HepG2 (cell line): ENCODE data around the gene RNASE8. TPM values are rescaled to one million over a fixed set of nuclear protein-coding genes. Genes with fewer than 3 reads are reported as not detected.

Experiments used
- CBX5 ChIP-seq: sonication (generic); formaldehyde crosslinking; IDR thresholded peaks from 2 replicates; pipeline ENCODE4 v1.4.0; 2020; ENCODE audit warnings: missing genetic modification reagents, borderline replicate concordance
- CTCF ChIP-seq: sonication (generic); formaldehyde crosslinking; IDR thresholded peaks from 2 replicates; pipeline ENCODE4 v1.5.0; 2020; ENCODE audit warnings: mild to moderate bottlenecking, missing genetic modification reagents, moderate library complexity
- HHEX ChIP-seq: IDR thresholded peaks from 2 replicates; pipeline ENCODE4 v1.6.1; 2016; ENCODE audit warnings: control low read depth
- KLF12 ChIP-seq: sonication (generic); formaldehyde crosslinking; IDR thresholded peaks from 2 replicates; pipeline ENCODE4 v1.4.0; 2020; ENCODE audit warnings: missing genetic modification reagents, borderline replicate concordance
- KLF9 ChIP-seq: IDR thresholded peaks from 2 replicates; pipeline ENCODE4 v1.6.1; 2016; ENCODE audit warnings: low read depth
- KMT2A ChIP-seq: sonication (generic); formaldehyde crosslinking; IDR thresholded peaks from 2 replicates; pipeline ENCODE4 v1.4.0; 2020; ENCODE audit warnings: missing genetic modification reagents
- MAZ ChIP-seq, 2 experiments: sonication (generic) in 1 of 2; formaldehyde crosslinking in 1 of 2; IDR thresholded peaks; 2 replicates each; pipeline versions ENCODE4 v1.5.0 to v1.6.1; 2012 to 2020; ENCODE audit warnings: low read depth in 2 of 2, mild to moderate bottlenecking in 2 of 2, borderline replicate concordance in 1 of 2, improper control_type of control experiment in 1 of 2, low read length in 1 of 2, missing genetic modification reagents in 1 of 2, moderate library complexity in 1 of 2
- NCOA2 ChIP-seq: sonication (generic); formaldehyde crosslinking; IDR thresholded peaks from 2 replicates; pipeline ENCODE4 v1.8.0; 2022; ENCODE audit warnings: inconsistent platforms
- PCBP1 ChIP-seq: fragments of 200-400 bp; formaldehyde crosslinking; IDR thresholded peaks from 2 replicates; pipeline ENCODE4 v1.6.1; 2017; ENCODE audit warnings: mild to moderate bottlenecking, low read depth, low read length, borderline replicate concordance
- POLR2A ChIP-seq, 2 experiments: IDR thresholded peaks; 2 replicates each; pipeline ENCODE4 v1.6.1; 2011; ENCODE audit warnings: low read depth in 2 of 2, low read length in 2 of 2, mild to moderate bottlenecking in 1 of 2, moderate library complexity in 1 of 2; ENCODE audit not compliant: insufficient read depth in 1 of 2
- RXRA ChIP-seq: sonication (generic); formaldehyde crosslinking; IDR thresholded peaks from 2 replicates; pipeline ENCODE4 v1.5.1; 2020; ENCODE audit warnings: missing genetic modification reagents
- SMC3 ChIP-seq: IDR thresholded peaks from 2 replicates; pipeline ENCODE4 v1.6.1; 2011; ENCODE audit warnings: low read length, improper control_type of control experiment
- SOX5 ChIP-seq: IDR thresholded peaks from 2 replicates; pipeline ENCODE4 v1.6.1; 2016; ENCODE audit warnings: borderline replicate concordance
- TBX2 ChIP-seq: sonication (generic); formaldehyde crosslinking; IDR thresholded peaks from 2 replicates; pipeline ENCODE4 v1.5.0; 2020; ENCODE audit warnings: missing genetic modification reagents, mild to moderate bottlenecking, borderline replicate concordance
- TCF7 ChIP-seq: sonication (generic); IDR thresholded peaks from 2 replicates; pipeline ENCODE4 v1.6.1; 2016; ENCODE audit warnings: antibody characterized with exemption, low read depth
- TEAD3 ChIP-seq: optimal IDR thresholded peaks from 2 replicates; pipeline ENCODE3; 2016; ENCODE audit warnings: borderline replicate concordance
- ZNF124 ChIP-seq: sonication (generic); formaldehyde crosslinking; IDR thresholded peaks from 2 replicates; pipeline ENCODE4 v1.4.0; 2020; ENCODE audit warnings: missing genetic modification reagents
- ZNF598 ChIP-seq: sonication (generic); formaldehyde crosslinking; IDR thresholded peaks from 2 replicates; pipeline ENCODE4 v1.5.1; 2020; ENCODE audit warnings: mild to moderate bottlenecking, missing genetic modification reagents, borderline replicate concordance
- ZNF614 ChIP-seq: IDR thresholded peaks from 2 replicates; pipeline ENCODE4 v1.6.1; 2018; ENCODE audit warnings: missing biosample characterization, missing genetic modification reagents, inconsistent platforms, borderline replicate concordance
- ZNF724P ChIP-seq: sonication (generic); formaldehyde crosslinking; IDR thresholded peaks from 2 replicates; pipeline ENCODE4 v1.8.0; 2022; ENCODE audit warnings: missing genetic modification reagents, borderline replicate concordance
- ZNF800 ChIP-seq: sonication (generic); formaldehyde crosslinking; IDR thresholded peaks from 2 replicates; pipeline ENCODE4 v1.4.0; 2020; ENCODE audit warnings: missing genetic modification reagents
- ZNF883 ChIP-seq: sonication (generic); formaldehyde crosslinking; IDR thresholded peaks from 2 replicates; pipeline ENCODE4 v1.5.1; 2020; ENCODE audit warnings: mild to moderate bottlenecking, missing genetic modification reagents; ENCODE audit errors: not compliant biosample characterization
- ZSCAN21 ChIP-seq: sonication (generic); formaldehyde crosslinking; IDR thresholded peaks from 2 replicates; pipeline ENCODE4 v1.8.0; 2022; ENCODE audit warnings: mild to moderate bottlenecking, missing genetic modification reagents, moderate library complexity, borderline replicate concordance
- polyA plus RNA-seq, 8 experiments: library from polyadenylated mRNA; depleted of rRNA in 3 of 8; stranded (reverse) in 7 of 8; unstranded in 1 of 8; fragments of >200 nt; fragmentation: Illumina TruSeq in 4 of 8; extraction: Trizol in 4 of 8; gene quantifications; 2 replicates each; pipeline versions ENCODE4 v1.2.1 to v1.2.3, GENCODE V29; 2011 to 2016; ENCODE audit warnings: low read depth in 4 of 8, missing spikeins in 1 of 8, mixed read lengths in 1 of 8; ENCODE audit not compliant: insufficient read depth in 1 of 8
- total RNA-seq, 5 experiments: library from RNA; depleted of rRNA; stranded (reverse); fragments of >200 nt; fragmentation: Illumina TruSeq; extraction: Trizol; gene quantifications; 2 replicates each; pipeline ENCODE4 v1.2.3, GENCODE V29; 2016; ENCODE audit warnings: low read depth in 1 of 5
- TF ChIP-seq, protein P1 (sequence below): sonication (generic); formaldehyde crosslinking; IDR thresholded peaks from 2 replicates; pipeline ENCODE4 v1.4.0; 2020; ENCODE audit warnings: missing genetic modification reagents
- TF ChIP-seq, protein P2 (sequence below): sonication (generic); formaldehyde crosslinking; conservative IDR thresholded peaks from 2 replicates; pipeline ENCODE4 v1.8.0; 2022; ENCODE audit warnings: mild to moderate bottlenecking, moderate library complexity, missing genetic modification reagents

The RNASE8 gene
- total and polyA plus RNA-seq, 2 of the 13 experiments (the other 11 are each of a cell fraction or from before 2014, with no cell fraction given), result not detected

DNA sequence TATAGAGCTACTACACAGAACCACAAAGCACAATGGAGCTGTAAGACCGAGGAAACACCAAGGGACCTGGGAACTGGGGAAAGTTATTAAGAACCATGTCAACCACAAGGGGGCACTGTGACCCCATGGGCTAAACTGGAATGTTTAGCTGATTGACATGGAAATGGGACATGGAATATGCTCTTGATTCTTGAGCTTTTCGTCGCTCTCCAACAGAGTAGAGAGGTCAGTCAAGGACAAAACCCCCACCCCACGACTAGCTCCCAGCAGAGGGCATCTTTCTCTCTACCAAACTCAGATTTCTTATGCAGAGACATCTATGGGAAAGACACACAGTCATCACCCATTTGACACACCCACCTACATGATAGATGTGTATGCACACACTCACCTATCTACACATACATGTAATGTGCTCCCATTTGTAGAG lies 42.8 kb upstream of the RNASE8 start (continued):
- TF ChIP-seq RXRA (CRISPR knock-in tag) (peak; percentile 86; the same call in 1 of the 2 replicates), ZNF800 (CRISPR knock-in tag) (no peak), SOX5 (0 out of 2 replicates have a peak, but pooled peaks have one; percentile 21), KMT2A (no peak), ZSCAN21 (CRISPR knock-in tag) (0 out of 2 replicates have a peak, but pooled peaks have one; percentile 45), ZNF883 (no peak), HHEX (CRISPR knock-in tag) (peak; percentile 50; the same call in 1 of the 2 replicates), KLF12 (CRISPR knock-in tag) (no peak), ZNF124 (peak; percentile 92), ZNF598 (CRISPR knock-in tag) (no peak), TEAD3 (CRISPR knock-in tag) (peak; percentile 97), CTCF (CRISPR knock-in tag) (peak; percentile 99), PCBP1 (no peak), SMC3 (peak; percentile 100), ZNF724P (CRISPR knock-in tag) (0 out of 2 replicates have a peak, but pooled peaks have one; percentile 63), MAZ (IDR thresholded peaks at IDR 0.05; ENCODE audit: borderline replicate concordance, low read depth, low read length) (no peak), MAZ (CRISPR knock-in tag; IDR thresholded peaks at IDR 0.05; ENCODE audit: low read depth) (peak; percentile 42; the same call in 1 of the 2 replicates), POLR2A (IDR thresholded peaks at IDR 0.05; ENCODE audit: insufficient read depth in 1 of 2, low read depth in 2 of 2, low read length in 2 of 2) (0 out of 4 replicates have a peak, but pooled peaks of 1 of the 2 experiments have one; percentile 23), CBX5 (CRISPR knock-in tag) (peak; percentile 23; the same call in 1 of the 2 replicates), TBX2 (CRISPR knock-in tag) (0 out of 2 replicates have a peak, but pooled peaks have one; percentile 33), ZNF614 (peak; percentile 93), TCF7 (no peak), NCOA2 (peak; percentile 45; the same call in 1 of the 2 replicates), KLF9 (CRISPR knock-in tag) (peak; percentile 75; the same call in 1 of the 2 replicates)
- TF ChIP-seq, protein P1, sequence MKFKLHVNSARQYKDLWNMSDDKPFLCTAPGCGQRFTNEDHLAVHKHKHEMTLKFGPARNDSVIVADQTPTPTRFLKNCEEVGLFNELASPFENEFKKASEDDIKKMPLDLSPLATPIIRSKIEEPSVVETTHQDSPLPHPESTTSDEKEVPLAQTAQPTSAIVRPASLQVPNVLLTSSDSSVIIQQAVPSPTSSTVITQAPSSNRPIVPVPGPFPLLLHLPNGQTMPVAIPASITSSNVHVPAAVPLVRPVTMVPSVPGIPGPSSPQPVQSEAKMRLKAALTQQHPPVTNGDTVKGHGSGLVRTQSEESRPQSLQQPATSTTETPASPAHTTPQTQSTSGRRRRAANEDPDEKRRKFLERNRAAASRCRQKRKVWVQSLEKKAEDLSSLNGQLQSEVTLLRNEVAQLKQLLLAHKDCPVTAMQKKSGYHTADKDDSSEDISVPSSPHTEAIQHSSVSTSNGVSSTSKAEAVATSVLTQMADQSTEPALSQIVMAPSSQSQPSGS (CRISPR knock-in tag), result peak; percentile 61
- TF ChIP-seq, protein P2, sequence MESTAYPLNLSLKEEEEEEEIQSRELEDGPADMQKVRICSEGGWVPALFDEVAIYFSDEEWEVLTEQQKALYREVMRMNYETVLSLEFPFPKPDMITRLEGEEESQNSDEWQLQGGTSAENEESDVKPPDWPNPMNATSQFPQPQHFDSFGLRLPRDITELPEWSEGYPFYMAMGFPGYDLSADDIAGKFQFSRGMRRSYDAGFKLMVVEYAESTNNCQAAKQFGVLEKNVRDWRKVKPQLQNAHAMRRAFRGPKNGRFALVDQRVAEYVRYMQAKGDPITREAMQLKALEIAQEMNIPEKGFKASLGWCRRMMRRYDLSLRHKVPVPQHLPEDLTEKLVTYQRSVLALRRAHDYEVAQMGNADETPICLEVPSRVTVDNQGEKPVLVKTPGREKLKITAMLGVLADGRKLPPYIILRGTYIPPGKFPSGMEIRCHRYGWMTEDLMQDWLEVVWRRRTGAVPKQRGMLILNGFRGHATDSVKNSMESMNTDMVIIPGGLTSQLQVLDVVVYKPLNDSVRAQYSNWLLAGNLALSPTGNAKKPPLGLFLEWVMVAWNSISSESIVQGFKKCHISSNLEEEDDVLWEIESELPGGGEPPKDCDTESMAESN (CRISPR knock-in tag), result peak; percentile 66; the same call in 1 of the 2 replicates
